ENCODE data around the gene SPG7. TPM values are rescaled to one million over a fixed set of nuclear protein-coding genes. Genes with fewer than 3 reads are reported as not detected.

SPG7 gene
- total and polyA plus RNA-seq, 3 experiments from 2014 or later, result 48.2 to 79.5 (median 77.4) TPM

DNA sequence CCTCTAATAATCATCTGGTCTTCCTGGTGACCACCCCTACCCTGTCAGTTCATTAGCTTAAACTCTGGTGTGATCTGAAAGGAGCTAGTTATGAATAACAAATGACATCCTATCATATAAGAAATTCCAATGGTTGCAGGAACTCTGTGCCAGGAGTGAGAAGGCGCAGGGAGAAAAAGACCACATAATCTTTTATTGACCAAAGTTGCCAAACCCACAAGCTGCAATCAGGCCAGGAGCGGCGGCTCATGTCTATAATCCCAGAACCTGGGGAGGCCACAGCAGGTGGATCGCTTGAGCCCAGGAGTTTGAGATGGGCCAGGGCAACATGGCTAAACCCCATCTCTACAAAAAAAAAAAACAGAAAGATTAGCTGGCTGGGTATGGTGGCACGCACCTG is 41.3 kb upstream of the SPG7 start:
- H3K27me3 Mint-ChIP-seq, result no peaks in the 10 kb centered on the region
- peaks cover 0 to 34% (median 10%) of the 10 kb centered on the region in 3 donors for H3K36me3 Mint-ChIP-seq
- peak overlapping the region in 4 of 8 donors; percentile 7 to 62 (median 39) for H3K27ac Mint-ChIP-seq
- H3K4me3 Mint-ChIP-seq, result peak overlapping the region in 3 of 7 donors; percentile 15 to 27 (median 19)
- peaks cover 67 to 83% (median 73%) of the 10 kb centered on the region in 3 donors for H3K4me1 Mint-ChIP-seq
- no peak overlapping the region for H3K4me3 ChIP-seq (ENCODE audit: low read length)
- no peaks in the 10 kb centered on the region for H3K9me3 ChIP-seq (ENCODE audit: low read length)
- H3K27ac ChIP-seq (ENCODE audit: low read depth, low read length), result no peak overlapping the region
- no peaks in the 10 kb centered on the region for H3K9me3 Mint-ChIP-seq
- H3K36me3 ChIP-seq (ENCODE audit: insufficient read depth, low read length), result no peaks in the 10 kb centered on the region
- ChIA-PET POLR2A (no interaction called here), CTCF (interaction anchor here (1.1 to 1.3 kb wide), 2 partner anchors 17 to 29 kb away, joined by 3 to 6 read pairs; no protein-coding TSS in a partner anchor)
- H3K27me3 ChIP-seq (ENCODE audit: insufficient read depth, low read length, poor library complexity, severe bottlenecking), result no peaks in the 10 kb centered on the region
- no peak for DNase-seq
- H3K4me1 ChIP-seq (ENCODE audit: insufficient read depth, low read length), result peaks cover 69% of the 10 kb centered on the region

- Mint-ChIP-seq H3K27ac (peak overlapping the region in 6 of 8 donors; percentile 50 to 96 (median 67)), H3K9me3 (no peaks in the 10 kb centered on the region), H3K27me3 (no peaks in the 10 kb centered on the region), H3K36me3 (peaks cover 0 to 34% (median 10%) of the 10 kb centered on the region in 3 donors), H3K4me1 (peaks cover 71 to 87% (median 77%) of the 10 kb centered on the region in 3 donors), H3K4me3 (peak overlapping the region in 4 of 7 donors; percentile 11 to 54 (median 32))
- Histone ChIP-seq H3K27me3 (ENCODE audit: insufficient read depth, low read length, poor library complexity, severe bottlenecking) (no peaks in the 10 kb centered on the region), H3K9me3 (ENCODE audit: low read length) (no peaks in the 10 kb centered on the region), H3K4me3 (ENCODE audit: low read length) (no peak overlapping the region), H3K27ac (ENCODE audit: low read depth, low read length) (no peak overlapping the region), H3K4me1 (ENCODE audit: insufficient read depth, low read length) (peaks cover 74% of the 10 kb centered on the region), H3K36me3 (ENCODE audit: insufficient read depth, low read length) (no peaks in the 10 kb centered on the region)
- no peak for DNase-seq
- ChIA-PET CTCF (interaction anchor here (1.1 to 1.3 kb wide), 2 partner anchors 16 to 28 kb away, joined by 3 to 6 read pairs; no protein-coding TSS in a partner anchor), POLR2A (no interaction called here)
Measured at GRCh38 chr16:89467382-89467781, 40.8 kb upstream of the SPG7 start.

DNA sequence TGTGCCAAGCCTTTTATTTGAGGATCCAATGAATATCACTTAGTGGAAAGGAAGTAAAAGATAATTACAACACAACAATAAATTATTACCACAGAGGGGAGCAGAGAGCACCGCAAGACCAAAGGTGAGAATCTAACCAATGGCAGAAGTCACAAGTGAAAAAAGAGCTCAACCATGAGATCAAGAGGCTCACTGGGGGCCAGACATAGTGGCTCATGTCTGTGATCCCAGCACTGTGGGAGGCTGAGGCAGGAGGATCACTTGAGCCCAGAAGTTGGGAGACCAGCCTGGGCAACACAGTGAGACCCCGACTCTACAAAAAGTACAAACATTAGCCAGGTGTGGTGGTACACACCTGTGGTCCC is 35.5 kb upstream of the SPG7 start:
- H3K27me3 Mint-ChIP-seq, result no peaks in the 10 kb centered on the region
- peak overlapping the region in 7 of 8 donors; percentile 15 to 87 (median 60) for H3K27ac Mint-ChIP-seq
- no peaks in the 10 kb centered on the region for H3K36me3 ChIP-seq (ENCODE audit: insufficient read depth, low read length)
- no peak overlapping the region for H3K27ac ChIP-seq (ENCODE audit: low read depth, low read length)
- CTCF ChIA-PET, result interaction anchor here (1.1 to 1.7 kb wide), 5 partner anchors 8 to 158 kb away, joined by 3 to 5 read pairs (median 4); partner anchors contain the start of gene SPG7
- H3K4me1 Mint-ChIP-seq, result peaks cover 81 to 94% (median 85%) of the 10 kb centered on the region in 3 donors
- H3K4me3 ChIP-seq (ENCODE audit: low read length), result no peak overlapping the region
- H3K27me3 ChIP-seq (ENCODE audit: insufficient read depth, low read length, poor library complexity, severe bottlenecking), result no peaks in the 10 kb centered on the region
- no peak for DNase-seq
- peak overlapping the region; percentile 12 to 86 (median 74) for H3K4me3 Mint-ChIP-seq
- H3K9me3 ChIP-seq (ENCODE audit: low read length), result no peaks in the 10 kb centered on the region
- peaks cover 4 to 24% (median 5%) of the 10 kb centered on the region in 3 donors for H3K36me3 Mint-ChIP-seq
- POLR2A ChIA-PET, result interaction anchor here (1.4 to 1.8 kb wide), 2 partner anchors 9 to 12 kb away, joined by 3 to 4 read pairs; no protein-coding TSS in a partner anchor
- H3K9me3 Mint-ChIP-seq, result peaks cover 0 to 3% (median 0%) of the 10 kb centered on the region in 5 donors
- peaks cover 92% of the 10 kb centered on the region for H3K4me1 ChIP-seq (ENCODE audit: insufficient read depth, low read length)

- Mint-ChIP-seq H3K36me3 (peaks cover 4 to 21% (median 5%) of the 10 kb centered on the region in 3 donors), H3K9me3 (peaks cover 0 to 3% (median 0%) of the 10 kb centered on the region in 5 donors), H3K27me3 (no peaks in the 10 kb centered on the region), H3K4me3 (peak overlapping the region; percentile 12 to 86 (median 74)), H3K27ac (peak overlapping the region; percentile 29 to 87 (median 60)), H3K4me1 (peaks cover 81 to 94% (median 85%) of the 10 kb centered on the region in 3 donors)
- no peak overlapping the region for H3K4me3 ChIP-seq (ENCODE audit: low read length)
- no peaks in the 10 kb centered on the region for H3K27me3 ChIP-seq (ENCODE audit: insufficient read depth, low read length, poor library complexity, severe bottlenecking)
- no peaks in the 10 kb centered on the region for H3K36me3 ChIP-seq (ENCODE audit: insufficient read depth, low read length)
- H3K4me1 ChIP-seq (ENCODE audit: insufficient read depth, low read length), result peaks cover 92% of the 10 kb centered on the region
- no peak for DNase-seq
- H3K27ac ChIP-seq (ENCODE audit: low read depth, low read length), result no peak overlapping the region
- H3K9me3 ChIP-seq (ENCODE audit: low read length), result no peaks in the 10 kb centered on the region
- POLR2A ChIA-PET, result interaction anchor here (1.8 kb wide), 1 partner anchor 12 kb away, joined by 4 read pairs; no protein-coding TSS in a partner anchor
- CTCF ChIA-PET, result interaction anchor here (1.1 to 1.4 kb wide), 3 partner anchors 12 to 36 kb away, joined by 3 to 5 read pairs (median 3); no protein-coding TSS in a partner anchor
Measured at GRCh38 chr16:89473136-89473712, 35.0 kb upstream of the SPG7 start.

DNA sequence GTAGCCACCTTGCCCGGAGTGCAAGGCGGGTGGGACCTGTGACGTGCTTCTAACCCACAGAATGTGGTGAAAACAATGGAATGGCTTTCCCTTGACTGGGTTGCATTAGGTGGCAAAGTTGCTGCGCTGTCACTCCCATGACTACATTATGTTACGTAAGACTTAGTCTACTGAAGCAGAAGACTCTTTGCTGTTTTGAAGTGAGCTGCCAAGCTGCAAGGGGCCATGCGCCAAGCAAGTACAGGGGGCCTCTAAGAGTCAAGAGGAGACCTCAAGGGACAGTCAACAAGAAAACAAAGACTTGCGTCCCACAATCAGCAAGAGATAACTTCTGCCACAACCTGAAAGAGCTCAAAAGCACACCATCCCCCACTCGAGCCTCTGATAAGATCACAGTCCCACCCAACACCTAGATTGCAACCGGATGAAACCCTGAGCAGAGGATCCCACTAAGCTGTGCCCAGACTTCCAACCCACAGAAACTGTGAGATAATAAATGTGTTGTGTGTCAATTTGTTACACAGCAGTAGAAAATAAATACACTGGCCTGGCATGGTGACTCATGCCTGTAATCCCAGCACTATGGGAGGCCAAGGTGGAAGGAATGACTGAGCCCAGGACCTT is 34.3 kb upstream of the SPG7 start:
- Mint-ChIP-seq H3K27me3 (peaks cover 0 to 2% of the 10 kb centered on the region in 2 donors), H3K36me3 (peaks cover 4 to 18% (median 5%) of the 10 kb centered on the region in 3 donors), H3K9me3 (peaks cover 0 to 3% (median 0%) of the 10 kb centered on the region in 5 donors), H3K4me1 (peaks cover 87 to 94% (median 88%) of the 10 kb centered on the region in 3 donors), H3K27ac (peak overlapping the region; percentile 29 to 87 (median 79)), H3K4me3 (peak overlapping the region; percentile 29 to 86 (median 74))
- no peak overlapping the region for H3K27ac ChIP-seq (ENCODE audit: low read depth, low read length)
- peaks cover 92% of the 10 kb centered on the region for H3K4me1 ChIP-seq (ENCODE audit: insufficient read depth, low read length)
- no peak for DNase-seq
- no peaks in the 10 kb centered on the region for H3K9me3 ChIP-seq (ENCODE audit: low read length)
- no peaks in the 10 kb centered on the region for H3K27me3 ChIP-seq (ENCODE audit: insufficient read depth, low read length, poor library complexity, severe bottlenecking)
- CTCF ChIA-PET, result interaction anchor here (1.1 to 1.2 kb wide), 2 partner anchors 35 to 84 kb away, joined by 3 to 4 read pairs; no protein-coding TSS in a partner anchor
- H3K4me3 ChIP-seq (ENCODE audit: low read length), result peak overlapping the region; percentile 3
- POLR2A ChIA-PET, result interaction anchor here (0.6 to 0.9 kb wide), 2 partner anchors 9 to 28 kb away, joined by 3 to 8 read pairs; no protein-coding TSS in a partner anchor
- no peaks in the 10 kb centered on the region for H3K36me3 ChIP-seq (ENCODE audit: insufficient read depth, low read length)

DNA sequence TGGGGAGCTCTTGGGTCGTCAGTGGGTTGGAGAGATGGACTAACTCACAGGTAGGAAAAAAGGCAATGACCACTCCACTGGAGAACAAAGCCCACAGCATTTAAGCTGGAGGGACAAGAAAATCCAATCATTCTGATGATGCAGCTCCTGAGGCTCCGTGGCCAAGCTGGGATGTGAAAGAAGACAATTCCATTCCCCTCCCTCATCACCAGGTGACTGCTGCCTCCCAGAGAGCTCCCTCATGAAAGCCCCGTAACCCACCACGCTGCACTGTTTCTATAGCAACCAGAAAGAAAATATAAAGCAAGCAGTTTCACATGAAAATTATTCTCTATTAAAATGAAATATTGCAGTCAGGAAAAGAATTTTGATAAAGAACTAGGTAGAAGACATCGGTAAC is 33.1 kb upstream of the SPG7 start:
- H3K9me3 ChIP-seq (ENCODE audit: low read length), result no peaks in the 10 kb centered on the region
- no peaks in the 10 kb centered on the region for H3K36me3 ChIP-seq (ENCODE audit: insufficient read depth, low read length)
- H3K4me1 ChIP-seq (ENCODE audit: insufficient read depth, low read length), result peaks cover 89% of the 10 kb centered on the region
- H3K36me3 Mint-ChIP-seq, result peaks cover 4 to 12% (median 6%) of the 10 kb centered on the region in 3 donors
- H3K27me3 Mint-ChIP-seq, result peaks cover 0 to 2% of the 10 kb centered on the region in 2 donors
- no peaks in the 10 kb centered on the region for H3K27me3 ChIP-seq (ENCODE audit: insufficient read depth, low read length, poor library complexity, severe bottlenecking)
- H3K27ac ChIP-seq (ENCODE audit: low read depth, low read length), result no peak overlapping the region
- H3K4me3 Mint-ChIP-seq, result peak overlapping the region in 6 of 7 donors; percentile 19 to 74 (median 54)
- peaks cover 0 to 3% (median 0%) of the 10 kb centered on the region in 5 donors for H3K9me3 Mint-ChIP-seq
- H3K4me1 Mint-ChIP-seq, result peaks cover 86 to 93% (median 91%) of the 10 kb centered on the region in 3 donors
- H3K27ac Mint-ChIP-seq, result peak overlapping the region in 6 of 8 donors; percentile 9 to 52 (median 36)
- POLR2A ChIA-PET, result interaction anchor here (0.6 kb wide), 1 partner anchor 11 kb away, joined by 5 read pairs; no protein-coding TSS in a partner anchor
- H3K4me3 ChIP-seq (ENCODE audit: low read length), result no peak overlapping the region
- CTCF ChIA-PET, result interaction anchor here (0.8 to 1.2 kb wide), 3 partner anchors 18 to 118 kb away, joined by 3 to 5 read pairs (median 3); no protein-coding TSS in a partner anchor
- no peak for DNase-seq

- peak overlapping the region; percentile 27 to 87 (median 63) for H3K4me3 Mint-ChIP-seq
- ChIA-PET POLR2A (interaction anchor here (1.0 kb wide), 1 partner anchor 13 kb away, joined by 6 read pairs; no protein-coding TSS in a partner anchor), CTCF (no interaction called here)
- Histone ChIP-seq H3K4me1 (ENCODE audit: insufficient read depth, low read length) (peaks cover 92% of the 10 kb centered on the region), H3K9me3 (ENCODE audit: low read length) (no peaks in the 10 kb centered on the region), H3K4me3 (ENCODE audit: low read length) (peak overlapping the region; percentile 29), H3K36me3 (ENCODE audit: insufficient read depth, low read length) (no peaks in the 10 kb centered on the region), H3K27ac (ENCODE audit: low read depth, low read length) (no peak overlapping the region), H3K27me3 (ENCODE audit: insufficient read depth, low read length, poor library complexity, severe bottlenecking) (no peaks in the 10 kb centered on the region)
- peaks cover 4 to 17% (median 9%) of the 10 kb centered on the region in 3 donors for H3K36me3 Mint-ChIP-seq
- H3K9me3 Mint-ChIP-seq, result peaks cover 0 to 3% (median 0%) of the 10 kb centered on the region in 5 donors
- peaks cover 86 to 93% (median 91%) of the 10 kb centered on the region in 3 donors for H3K4me1 Mint-ChIP-seq
- peak overlapping the region in 7 of 8 donors; percentile 22 to 64 (median 58) for H3K27ac Mint-ChIP-seq
- peaks cover 0 to 2% of the 10 kb centered on the region in 2 donors for H3K27me3 Mint-ChIP-seq
- DNase-seq, result no peak
Measured at GRCh38 chr16:89476379-89476778, 31.8 kb upstream of the SPG7 start.
